K562 (cell line): Measurements from ENCODE around the gene THEMIS. TPM values are rescaled to one million over a fixed set of nuclear protein-coding genes. Genes with fewer than 3 reads are reported as not detected.

ENCODE experiments used
- ATAC-seq: fragments of 200-7000 bp; cut with Tn5 transposase; 3 replicates; pipeline ENCODE4 v1.9.1; 2020; ENCODE audit warnings: moderate library complexity
- BruUV-seq: library from RNA; stranded (reverse); fragments of 400-500 nt; replicated peaks from 2 replicates; lab custom pipeline; 2021; lab: Mats Ljungman, UMichigan
- CTCF ChIA-PET: fragments of 300-600 bp; formaldehyde crosslinking; extraction: SDS; loops from one replicate; lab custom pipeline; 2021; ENCODE audit warnings: low intra/inter-chr PET ratio; lab: Yijun Ruan, JAX
- POLR2A ChIA-PET: fragments of 300-600, 350-650 bp; sonication (Branson Sonifier 250); formaldehyde crosslinking; extraction: SDS; loops from one replicate; lab custom pipeline; 2021; ENCODE audit warnings: antibody characterized with exemption, inconsistent platforms; lab: Yijun Ruan, JAX
- DNase-seq, 4 experiments: peaks; one replicate each; pipeline versions ENCODE4 v3.0.0 to v3.0.0-alpha.2; 2011 to 2018; ENCODE audit warnings: low spot score in 3 of 4, mixed read lengths in 3 of 4; ENCODE audit errors: extremely low read depth in 1 of 4
- FAIRE-seq: peaks from 2 replicates; lab custom pipeline; 2011; peaks lifted over from hg19 to GRCh38; lab: Jason Lieb, UNC
- H2AFZ ChIP-seq: 2 replicates; pipeline ENCODE4 v1.6.0; 2011; ENCODE audit warnings: low read depth, low read length, control low read depth, inconsistent platforms
- H3K27ac ChIP-seq: fragments of 200-600 bp; 3 replicates; pipeline ENCODE4 v1.8.0; 2011; ENCODE audit warnings: low read depth, mild to moderate bottlenecking, control low read depth, inconsistent platforms, low read length, moderate library complexity, mixed read lengths; ENCODE audit errors: extremely low read depth
- H3K27me3 ChIP-seq, 2 experiments: fragments of 300-600 bp in 1 of 2; 2 replicates in 1 of 2; 3 replicates in 1 of 2; pipeline versions ENCODE4 v1.6.0 to v1.8.0; 2011; ENCODE audit warnings: inconsistent platforms in 2 of 2, low read length in 2 of 2, mild to moderate bottlenecking in 1 of 2, mixed read lengths in 1 of 2, moderate library complexity in 1 of 2; ENCODE audit not compliant: control insufficient read depth in 2 of 2, insufficient read depth in 2 of 2
- H3K36me3 ChIP-seq: fragments of 300-600 bp; 3 replicates; pipeline ENCODE4 v1.8.0; 2011; ENCODE audit warnings: mild to moderate bottlenecking, low read length, inconsistent platforms; ENCODE audit not compliant: control insufficient read depth, insufficient read depth
- H3K4me1 ChIP-seq, 2 experiments: fragments of 200-600 bp in 1 of 2; replicated peaks in 1 of 2; 2 replicates in 1 of 2; 3 replicates in 1 of 2; pipeline versions ENCODE4 v1.5.1 to v1.8.0; 2011; ENCODE audit warnings: inconsistent platforms in 2 of 2, low read length in 2 of 2, mild to moderate bottlenecking in 1 of 2, mixed read lengths in 1 of 2, moderate library complexity in 1 of 2; ENCODE audit not compliant: control insufficient read depth in 2 of 2, insufficient read depth in 2 of 2
- H3K4me2 ChIP-seq: 2 replicates; pipeline ENCODE4 v1.6.1; 2011; ENCODE audit warnings: low read length, control low read depth, inconsistent platforms, mixed read lengths; ENCODE audit not compliant: insufficient read depth
- H3K4me3 ChIP-seq: fragments of 200-600 bp; sonication (generic), shearing (Covaris generic); 2 replicates; pipeline ENCODE4 v1.5.1; 2016; ENCODE audit warnings: control low read depth, inconsistent platforms
- H3K79me2 ChIP-seq: fragments of 200-600 bp; 3 replicates; pipeline ENCODE4 v1.8.0; 2011; ENCODE audit warnings: low read length, inconsistent platforms; ENCODE audit not compliant: control insufficient read depth, insufficient read depth
- H3K9ac ChIP-seq, 2 experiments: 2 replicates each; pipeline versions ENCODE4 v1.6.0 to v1.6.1; 2011; ENCODE audit warnings: low read depth in 2 of 2, low read length in 2 of 2, control low read depth in 1 of 2, inconsistent platforms in 1 of 2, mild to moderate bottlenecking in 1 of 2, mixed read lengths in 1 of 2; ENCODE audit not compliant: insufficient read depth in 1 of 2
- H3K9me1 ChIP-seq: one replicate; pipeline ENCODE4 v1.6.0; 2011; ENCODE audit warnings: inconsistent platforms, mild to moderate bottlenecking, low read length, moderate library complexity; ENCODE audit not compliant: control insufficient read depth, insufficient read depth
- H3K9me3 ChIP-seq: replicated peaks from 2 replicates; pipeline ENCODE4 v1.5.1; 2011; ENCODE audit warnings: low read depth, low read length, inconsistent platforms; ENCODE audit not compliant: control insufficient read depth, insufficient read depth
- H4K20me1 ChIP-seq: replicated peaks from 2 replicates; pipeline ENCODE4 v1.6.1; 2011; ENCODE audit warnings: low read length, inconsistent platforms, mixed read lengths; ENCODE audit not compliant: control insufficient read depth, insufficient read depth
- CEBPZ ChIP-seq: fragments of 150-350 bp; IDR thresholded peaks from 2 replicates; pipeline ENCODE4 v1.6.1; 2014; ENCODE audit warnings: low read depth, mild to moderate bottlenecking, low read length, borderline replicate concordance
- HMGN3 ChIP-seq: IDR thresholded peaks from 2 replicates; pipeline ENCODE4 v1.6.1; 2011; ENCODE audit warnings: borderline replicate concordance, low read depth, mild to moderate bottlenecking, mixed read lengths, low read length; ENCODE audit not compliant: insufficient read length; ENCODE audit errors: extremely low read depth
- MCM2 ChIP-seq: fragments of 450-650 bp; IDR thresholded peaks from 2 replicates; pipeline ENCODE4 v1.6.1; 2017; ENCODE audit warnings: low read depth, mild to moderate bottlenecking
- MTA2 ChIP-seq: fragments of 450-650 bp; IDR thresholded peaks from 2 replicates; pipeline ENCODE4 v1.6.1; 2016; ENCODE audit warnings: low read depth
- NFXL1 ChIP-seq: fragments of 450-650 bp; formaldehyde crosslinking; IDR thresholded peaks from 2 replicates; pipeline ENCODE4 v1.4.0; 2021; ENCODE audit warnings: mild to moderate bottlenecking
- PATZ1 ChIP-seq: fragments of 250-450 bp; sonication (Bioruptor Pico); IDR thresholded peaks from 2 replicates; pipeline ENCODE4 v1.5.0; 2020; ENCODE audit warnings: mild to moderate bottlenecking, borderline replicate concordance
- ZBTB8A ChIP-seq: fragments of 450-650 bp; IDR thresholded peaks from 2 replicates; pipeline ENCODE4 v1.6.1; 2018; ENCODE audit warnings: mild to moderate bottlenecking, moderate library complexity; ENCODE audit not compliant: partially characterized antibody
- ZNF133 ChIP-seq: fragments of 250-450 bp; sonication (Bioruptor Pico); IDR thresholded peaks from 2 replicates; pipeline ENCODE4 v1.4.0; 2020; ENCODE audit warnings: mild to moderate bottlenecking
- ZNF583 ChIP-seq: fragments of 250-450 bp; sonication (Bioruptor Pico); IDR thresholded peaks from 2 replicates; pipeline ENCODE4 v1.4.0; 2020
- ZSCAN29 ChIP-seq: fragments of 450-650 bp; IDR thresholded peaks from 2 replicates; pipeline ENCODE4 v1.6.1; 2017
- in situ Hi-C: fragments of 300-500 bp; cut with MboI; formaldehyde crosslinking; loops from 4 replicates; pipeline ENCODE4 v1.15.0; 2018; ENCODE audit warnings: inconsistent platforms, mixed read lengths
- intact Hi-C: fragments of 100-400 bp; cut with micrococcal nuclease; formaldehyde crosslinking; loops from 2 replicates; pipeline ENCODE4 v1.14.2; 2022
- polyA plus RNA-seq, 8 experiments: library from polyadenylated mRNA; depleted of rRNA in 4 of 8; stranded (reverse) in 5 of 8; unstranded in 3 of 8; fragments of >200 nt; fragmentation: Nextera tagmentation in 2 of 8; fragmentation: Illumina TruSeq in 1 of 8; extraction: Ambion mirVana in 2 of 8; extraction: Trizol in 1 of 8; gene quantifications; 2 replicates each; pipeline versions ENCODE4 v1.2.1 to v1.2.3, GENCODE V29; 2011 to 2014; ENCODE audit warnings: inconsistent platforms in 1 of 8, missing spikeins in 1 of 8
- total RNA-seq, 7 experiments: library from RNA; depleted of rRNA in 6 of 7; stranded (reverse); fragments of >200 nt in 6 of 7; fragmentation: Illumina TruSeq in 2 of 7; extraction: Trizol in 2 of 7; gene quantifications; 2 replicates each; pipeline versions ENCODE4 v1.2.1 to v1.2.3, GENCODE V29; 2011 to 2021; ENCODE audit warnings: low replicate concordance in 1 of 7
- TF ChIP-seq, protein P1 (sequence below): sonication (generic); formaldehyde crosslinking; IDR thresholded peaks from 2 replicates; pipeline ENCODE4 v1.8.1; 2023; ENCODE audit warnings: missing genetic modification reagents, mild to moderate bottlenecking, borderline replicate concordance
- TF ChIP-seq, protein P2 (sequence below), 2 experiments: fragments of 250-450 bp in 1 of 2; fragments of 450-650 bp in 1 of 2; sonication (Bioruptor Pico) in 1 of 2; IDR thresholded peaks; 2 replicates each; pipeline versions ENCODE4 v1.6.1 to v1.8.0; 2016 to 2021; ENCODE audit warnings: mild to moderate bottlenecking in 2 of 2, moderate library complexity in 2 of 2, missing compliant biosample characterization in 1 of 2, missing genetic modification characterization in 1 of 2

The THEMIS gene
- total and polyA plus RNA-seq, 9 of the 15 experiments (the other 6 are each of a cell fraction or from before 2014, with no cell fraction given): 0.09 TPM; not detected in 8

DNA sequence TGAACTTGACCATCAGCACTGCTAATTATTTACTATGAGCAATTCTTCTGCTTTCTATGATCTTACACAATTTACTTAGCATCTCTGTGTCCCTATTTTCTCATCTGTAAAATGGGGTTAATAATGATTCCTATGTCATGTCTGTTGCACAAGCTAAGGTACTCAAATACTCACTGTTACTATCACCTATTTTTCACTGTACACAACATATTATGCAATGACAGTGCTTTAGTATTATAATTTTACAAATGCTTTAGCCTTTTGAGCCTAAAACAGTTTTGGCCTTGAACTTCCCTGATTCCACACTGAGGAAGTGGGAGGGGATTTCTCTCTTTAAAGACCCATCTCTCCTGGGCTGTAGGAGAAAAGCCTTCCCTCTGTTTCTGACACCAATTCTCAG lies 36.9 kb upstream of the THEMIS start:
- no peaks in the 10 kb centered on the region for H3K79me2 ChIP-seq
- ATAC-seq (no peak), DNase-seq (no peak), FAIRE-seq (no peak)
- CTCF ChIA-PET: no interaction called here
- POLR2A ChIA-PET: no interaction called here
- no TSS peak for BruUV-seq
- no peak overlapping the region for H3K27ac ChIP-seq
- H3K4me3 ChIP-seq: no peak overlapping the region
- no peaks in the 10 kb centered on the region for H3K36me3 ChIP-seq
- no peaks in the 10 kb centered on the region for H3K9me3 ChIP-seq
- no peaks in the 10 kb centered on the region for H4K20me1 ChIP-seq
- H3K4me2 ChIP-seq: no peak overlapping the region
- in situ Hi-C loops: no loop called here
- no peak overlapping the region for H2AFZ ChIP-seq
- H3K9me1 ChIP-seq: no peaks in the 10 kb centered on the region
- H3K4me1 ChIP-seq: no peaks in the 10 kb centered on the region
- intact Hi-C loops: no loop called here
- no peaks in the 10 kb centered on the region for H3K27me3 ChIP-seq
- H3K9ac ChIP-seq: no peak overlapping the region
- TF ChIP-seq ZNF583 (CRISPR knock-in tag) (no peak), MCM2 (no peak), MTA2 (no peak), ZSCAN29 (no peak), NFXL1 (CRISPR knock-in tag) (no peak), ZNF133 (CRISPR knock-in tag) (no peak), CEBPZ (no peak), PATZ1 (CRISPR knock-in tag) (no peak), ZBTB8A (no peak), HMGN3 (no peak)
- TF ChIP-seq, protein P1, sequence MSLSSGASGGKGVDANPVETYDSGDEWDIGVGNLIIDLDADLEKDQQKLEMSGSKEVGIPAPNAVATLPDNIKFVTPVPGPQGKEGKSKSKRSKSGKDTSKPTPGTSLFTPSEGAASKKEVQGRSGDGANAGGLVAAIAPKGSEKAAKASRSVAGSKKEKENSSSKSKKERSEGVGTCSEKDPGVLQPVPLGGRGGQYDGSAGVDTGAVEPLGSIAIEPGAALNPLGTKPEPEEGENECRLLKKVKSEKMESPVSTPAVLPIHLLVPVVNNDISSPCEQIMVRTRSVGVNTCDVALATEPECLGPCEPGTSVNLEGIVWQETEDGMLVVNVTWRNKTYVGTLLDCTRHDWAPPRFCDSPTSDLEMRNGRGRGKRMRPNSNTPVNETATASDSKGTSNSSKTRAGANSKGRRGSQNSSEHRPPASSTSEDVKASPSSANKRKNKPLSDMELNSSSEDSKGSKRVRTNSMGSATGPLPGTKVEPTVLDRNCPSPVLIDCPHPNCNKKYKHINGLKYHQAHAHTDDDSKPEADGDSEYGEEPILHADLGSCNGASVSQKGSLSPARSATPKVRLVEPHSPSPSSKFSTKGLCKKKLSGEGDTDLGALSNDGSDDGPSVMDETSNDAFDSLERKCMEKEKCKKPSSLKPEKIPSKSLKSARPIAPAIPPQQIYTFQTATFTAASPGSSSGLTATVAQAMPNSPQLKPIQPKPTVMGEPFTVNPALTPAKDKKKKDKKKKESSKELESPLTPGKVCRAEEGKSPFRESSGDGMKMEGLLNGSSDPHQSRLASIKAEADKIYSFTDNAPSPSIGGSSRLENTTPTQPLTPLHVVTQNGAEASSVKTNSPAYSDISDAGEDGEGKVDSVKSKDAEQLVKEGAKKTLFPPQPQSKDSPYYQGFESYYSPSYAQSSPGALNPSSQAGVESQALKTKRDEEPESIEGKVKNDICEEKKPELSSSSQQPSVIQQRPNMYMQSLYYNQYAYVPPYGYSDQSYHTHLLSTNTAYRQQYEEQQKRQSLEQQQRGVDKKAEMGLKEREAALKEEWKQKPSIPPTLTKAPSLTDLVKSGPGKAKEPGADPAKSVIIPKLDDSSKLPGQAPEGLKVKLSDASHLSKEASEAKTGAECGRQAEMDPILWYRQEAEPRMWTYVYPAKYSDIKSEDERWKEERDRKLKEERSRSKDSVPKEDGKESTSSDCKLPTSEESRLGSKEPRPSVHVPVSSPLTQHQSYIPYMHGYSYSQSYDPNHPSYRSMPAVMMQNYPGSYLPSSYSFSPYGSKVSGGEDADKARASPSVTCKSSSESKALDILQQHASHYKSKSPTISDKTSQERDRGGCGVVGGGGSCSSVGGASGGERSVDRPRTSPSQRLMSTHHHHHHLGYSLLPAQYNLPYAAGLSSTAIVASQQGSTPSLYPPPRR (CRISPR knock-in tag): no peak
- TF ChIP-seq, protein P2, sequence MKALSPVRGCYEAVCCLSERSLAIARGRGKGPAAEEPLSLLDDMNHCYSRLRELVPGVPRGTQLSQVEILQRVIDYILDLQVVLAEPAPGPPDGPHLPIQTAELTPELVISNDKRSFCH (CRISPR knock-in tag; IDR thresholded peaks at IDR 0.05): no peak
- TF ChIP-seq, protein P2 (tag; IDR thresholded peaks at IDR 0.05): no peak
